RWPE1 (cell line): Measurements from ENCODE around the gene DCST1.

ENCODE experiments used
- CTCF ChIA-PET: fragments of 350-600 bp; sonication (Branson Sonifier 250); formaldehyde crosslinking; extraction: SDS; loops from one replicate; lab custom pipeline; 2021; lab: Yijun Ruan, JAX
- POLR2A ChIA-PET: fragments of 400-600 bp; formaldehyde crosslinking; extraction: SDS; loops from one replicate; lab custom pipeline; 2020; ENCODE audit warnings: antibody characterized with exemption; ENCODE audit not compliant: low non-redundant PET; lab: Yijun Ruan, JAX
- DNase-seq: peaks from one replicate; pipeline ENCODE4 v3.0.0; 2012; ENCODE audit warnings: low spot score
- H3K27ac ChIP-seq: fragments of 450-650 bp; 2 replicates; pipeline ENCODE4 v1.5.1; 2017
- TF ChIP-seq, protein P1 (sequence below): fragments of 450-650 bp; conservative IDR thresholded peaks from 2 replicates; pipeline ENCODE4 v1.5.1; 2017; ENCODE audit warnings: low read depth, mild to moderate bottlenecking

The DCST1 gene

DNA sequence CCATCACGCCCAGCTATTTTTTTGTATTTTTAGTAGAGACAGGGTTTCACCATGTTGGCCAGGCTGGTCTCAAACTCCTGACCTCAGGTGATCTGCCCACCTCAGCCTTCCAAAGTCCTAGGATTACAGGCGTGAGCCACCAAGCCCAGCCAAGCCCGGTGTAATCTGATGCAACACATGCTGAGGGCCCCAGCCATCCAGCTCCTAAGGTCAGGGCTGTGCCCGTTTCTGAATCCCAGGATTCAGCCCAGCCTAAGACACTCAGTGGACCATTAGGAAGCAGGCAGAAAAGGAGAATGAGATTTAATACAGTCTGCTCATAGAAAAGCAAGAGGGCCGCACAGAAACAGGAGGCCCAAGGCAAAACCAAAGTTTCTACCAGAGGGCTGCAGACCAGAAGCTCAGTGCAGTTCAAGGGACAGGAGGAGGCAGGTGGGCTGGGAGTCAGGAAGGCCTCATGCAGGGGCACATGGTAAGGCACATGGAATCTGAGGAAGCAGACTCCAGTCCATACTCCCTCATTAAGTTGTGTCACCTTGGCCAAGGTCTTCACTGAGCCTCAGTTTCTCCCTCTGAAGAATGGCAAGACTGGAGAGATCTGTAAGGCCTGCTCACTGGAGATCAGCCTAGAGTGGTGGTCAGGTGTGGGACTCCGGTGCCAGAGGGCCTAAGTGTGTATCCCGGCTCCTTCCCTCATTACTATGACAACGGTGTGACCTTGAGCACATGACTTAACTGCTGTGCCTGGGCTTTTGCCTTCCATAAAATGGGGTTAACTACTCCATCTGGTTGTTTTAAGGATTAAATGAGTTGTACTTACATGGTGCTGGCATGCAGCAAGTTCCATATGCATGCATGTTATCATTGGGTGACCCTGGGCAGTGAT, 15.1 kb downstream of the DCST1 start:
- no peak for DNase-seq
- TF ChIP-seq, protein P1, sequence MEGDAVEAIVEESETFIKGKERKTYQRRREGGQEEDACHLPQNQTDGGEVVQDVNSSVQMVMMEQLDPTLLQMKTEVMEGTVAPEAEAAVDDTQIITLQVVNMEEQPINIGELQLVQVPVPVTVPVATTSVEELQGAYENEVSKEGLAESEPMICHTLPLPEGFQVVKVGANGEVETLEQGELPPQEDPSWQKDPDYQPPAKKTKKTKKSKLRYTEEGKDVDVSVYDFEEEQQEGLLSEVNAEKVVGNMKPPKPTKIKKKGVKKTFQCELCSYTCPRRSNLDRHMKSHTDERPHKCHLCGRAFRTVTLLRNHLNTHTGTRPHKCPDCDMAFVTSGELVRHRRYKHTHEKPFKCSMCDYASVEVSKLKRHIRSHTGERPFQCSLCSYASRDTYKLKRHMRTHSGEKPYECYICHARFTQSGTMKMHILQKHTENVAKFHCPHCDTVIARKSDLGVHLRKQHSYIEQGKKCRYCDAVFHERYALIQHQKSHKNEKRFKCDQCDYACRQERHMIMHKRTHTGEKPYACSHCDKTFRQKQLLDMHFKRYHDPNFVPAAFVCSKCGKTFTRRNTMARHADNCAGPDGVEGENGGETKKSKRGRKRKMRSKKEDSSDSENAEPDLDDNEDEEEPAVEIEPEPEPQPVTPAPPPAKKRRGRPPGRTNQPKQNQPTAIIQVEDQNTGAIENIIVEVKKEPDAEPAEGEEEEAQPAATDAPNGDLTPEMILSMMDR = no peak
- POLR2A ChIA-PET = interaction anchor here (0.6 kb wide), 1 partner anchor 1263 kb away, joined by 10 read pairs; no protein-coding TSS in a partner anchor
- CTCF ChIA-PET = interaction anchor here (0.5 to 1.0 kb wide), 4 partner anchors 12 to 31 kb away, joined by 3 to 4 read pairs (median 4); partner anchors contain the start of gene EFNA3
- peak overlapping the region; percentile 98 for H3K27ac ChIP-seq

DNA sequence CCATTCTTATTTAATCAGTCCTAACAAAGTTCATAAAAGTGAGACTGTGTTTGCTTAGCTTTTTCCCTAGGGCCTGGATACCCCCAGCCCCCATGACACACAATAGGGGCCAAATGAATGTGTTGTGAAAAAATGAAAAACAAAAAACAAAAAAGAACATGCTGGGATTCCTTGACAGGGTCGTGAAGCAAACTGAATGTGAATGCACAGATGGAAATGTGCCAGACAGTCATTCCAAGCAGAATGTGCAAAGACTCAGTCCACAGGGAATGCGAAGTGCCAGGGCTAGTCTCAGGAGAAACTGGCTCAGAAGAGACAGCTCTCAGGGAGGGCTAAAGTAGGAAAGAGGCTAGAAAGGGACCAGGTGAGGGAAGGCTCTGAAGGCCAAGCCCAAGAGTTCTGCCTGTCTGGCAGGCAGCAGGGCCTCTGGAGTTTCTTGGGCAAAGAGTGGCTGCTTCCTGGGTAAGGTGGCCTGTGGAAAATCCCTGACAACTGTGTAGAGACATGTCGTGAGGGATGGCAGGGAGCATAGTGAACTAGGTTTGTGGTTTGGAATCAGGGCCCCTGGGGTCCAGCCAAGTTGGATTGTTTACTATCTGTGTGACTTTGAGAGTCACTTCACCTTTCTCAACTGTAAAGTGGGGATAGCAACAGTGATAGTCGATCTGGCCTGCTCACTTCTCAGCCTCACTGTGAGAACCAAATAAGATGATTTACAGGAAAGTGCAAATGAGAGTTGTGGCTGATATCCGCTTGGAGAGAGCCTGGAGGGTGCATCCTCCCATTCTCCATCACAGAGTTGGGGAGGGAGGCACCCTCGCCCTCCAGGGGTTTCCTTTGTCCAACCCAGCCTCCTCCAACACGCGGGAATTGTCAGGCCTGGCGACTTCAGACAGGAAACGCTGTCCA, 16.3 kb downstream of the DCST1 start:
- CTCF ChIA-PET = interaction anchor here (0.5 to 3.0 kb wide), 12 partner anchors 9 to 166 kb away, joined by 3 to 27 read pairs (median 4); partner anchors contain the start of genes PBXIP1, PYGO2 and ZBTB7B
- TF ChIP-seq, protein P1 = no peak
- peak overlapping the region; percentile 98 for H3K27ac ChIP-seq
- POLR2A ChIA-PET = no interaction called here
- DNase-seq = peak; percentile 53

DNA sequence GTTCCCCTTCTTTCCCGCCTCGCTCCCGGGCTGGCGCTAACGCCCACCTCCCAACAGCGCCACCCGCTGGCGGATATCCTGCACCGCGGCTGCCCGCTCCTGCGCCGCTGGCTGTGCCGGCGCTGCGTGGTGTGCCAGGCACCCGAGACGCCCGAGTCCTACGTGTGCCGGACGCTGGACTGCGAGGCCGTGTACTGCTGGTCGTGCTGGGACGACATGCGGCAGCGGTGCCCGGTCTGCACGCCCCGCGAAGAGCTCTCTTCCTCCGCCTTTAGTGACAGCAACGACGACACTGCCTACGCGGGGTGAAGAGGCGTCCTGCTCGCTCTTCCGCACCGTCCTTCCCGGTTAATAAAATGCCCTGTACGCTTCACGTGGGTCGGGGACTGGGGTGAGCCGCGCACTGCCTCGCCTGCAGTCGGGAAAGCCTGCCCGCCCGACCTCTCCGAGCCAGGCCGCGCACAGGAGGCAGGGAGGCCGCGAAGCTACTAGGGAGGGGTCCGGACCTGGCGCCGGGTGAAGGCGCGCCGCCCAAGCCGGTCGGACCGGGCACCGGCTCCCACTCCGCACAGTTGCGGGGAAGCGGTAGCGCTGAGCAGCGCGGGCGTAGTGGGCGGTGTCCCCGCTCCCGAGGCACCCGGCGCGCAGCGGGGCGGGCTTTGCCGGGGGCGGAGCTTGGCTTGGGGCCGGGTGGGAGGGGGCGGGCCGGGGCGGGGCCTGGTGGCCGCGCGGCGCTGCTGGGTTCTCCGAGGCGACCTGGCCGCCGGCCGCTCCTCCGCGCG, 17.1 kb downstream of the DCST1 start, which contains the start of gene ADAM15:
ADAM15 (plus strand) TSS at position 757 of the 782 bp plus-strand sequence. CDS start 71 bp downstream, outside the sequence.
- CTCF ChIA-PET = interaction anchor here (0.6 to 3.0 kb wide), 20 partner anchors 9 to 600 kb away, joined by 3 to 27 read pairs (median 4); partner anchors contain the start of genes PBXIP1, PYGO2 and ZBTB7B
- POLR2A ChIA-PET = interaction anchor here (0.6 to 0.8 kb wide), 3 partner anchors 9 to 32 kb away, joined by 3 to 12 read pairs (median 5); no protein-coding TSS in a partner anchor
- TF ChIP-seq, protein P1 = peak; percentile 94
- peak within 1 kb of the TSS; percentile 98 for H3K27ac ChIP-seq
- DNase-seq = peak; percentile 93

DNA sequence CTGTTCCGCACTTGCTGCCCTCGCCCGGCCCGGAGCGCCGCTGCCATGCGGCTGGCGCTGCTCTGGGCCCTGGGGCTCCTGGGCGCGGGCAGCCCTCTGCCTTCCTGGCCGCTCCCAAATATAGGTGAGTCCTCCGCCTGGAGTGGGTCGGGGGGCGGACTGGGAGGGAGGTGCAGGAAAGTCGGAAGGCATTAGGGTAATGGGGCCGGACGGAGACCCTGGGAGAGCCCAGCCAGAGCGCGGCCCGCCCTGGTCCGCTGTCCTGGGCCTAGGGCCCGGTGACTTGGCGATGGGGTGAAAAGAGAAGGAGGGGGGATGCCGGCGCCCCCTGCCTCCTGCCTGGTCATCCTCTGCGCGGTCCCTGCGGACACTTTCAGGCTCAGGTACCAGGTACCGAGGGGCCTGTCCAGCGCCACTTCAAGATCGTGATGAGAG, 17.7 kb downstream of the DCST1 start:
- ChIA-PET CTCF (interaction anchor here (0.6 to 3.0 kb wide), 12 partner anchors 9 to 600 kb away, joined by 3 to 27 read pairs (median 4); partner anchors contain the start of gene ZBTB7B), POLR2A (interaction anchor here (0.6 to 0.8 kb wide), 3 partner anchors 8 to 32 kb away, joined by 3 to 12 read pairs (median 5); no protein-coding TSS in a partner anchor)
- TF ChIP-seq, protein P1 = no peak
- peak; percentile 17 for DNase-seq
- H3K27ac ChIP-seq = peak overlapping the region; percentile 98

DNA sequence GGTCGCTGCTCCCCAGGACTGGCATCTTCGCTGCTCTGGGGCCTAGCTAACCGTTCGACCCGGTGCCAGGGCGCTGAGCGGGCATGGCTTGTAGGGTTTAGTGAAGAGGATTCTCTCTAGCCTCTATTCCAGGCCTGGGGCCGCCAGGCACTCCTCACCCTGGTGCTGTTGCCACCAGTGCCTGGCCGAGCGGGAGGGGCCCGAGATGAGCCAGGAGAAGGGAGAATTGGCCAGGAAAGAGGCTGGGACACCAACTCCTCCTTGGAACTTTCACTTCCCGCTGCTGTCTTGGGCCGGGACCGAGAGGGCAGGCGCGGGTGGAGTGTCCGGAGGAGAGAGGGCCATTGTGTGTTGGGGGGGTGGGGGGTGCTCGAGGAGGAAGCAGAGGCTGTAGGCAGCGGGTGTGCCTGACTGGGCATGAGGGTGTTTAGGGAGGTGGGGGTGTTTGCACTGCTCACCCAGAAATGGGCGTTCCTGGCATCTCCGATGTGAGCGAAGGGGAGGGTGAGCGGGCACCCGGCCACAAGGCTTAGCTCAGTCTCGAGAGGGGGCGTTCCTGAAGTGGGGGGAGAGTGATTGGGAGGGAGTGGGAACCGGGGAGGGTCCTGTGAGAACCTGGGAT, 18.3 kb downstream of the DCST1 start:
- peak overlapping the region; percentile 98 for H3K27ac ChIP-seq
- peak; percentile 69 for DNase-seq
- POLR2A ChIA-PET = interaction anchor here (0.6 to 0.8 kb wide), 2 partner anchors 9 to 31 kb away, joined by 4 to 12 read pairs; no protein-coding TSS in a partner anchor
- TF ChIP-seq, protein P1 = no peak
- CTCF ChIA-PET = interaction anchor here (0.6 to 3.0 kb wide), 9 partner anchors 9 to 478 kb away, joined by 3 to 27 read pairs (median 3); partner anchors contain the start of gene EFNA3
